Prostate gland (tissue), 2 donors: ENCODE measurements around the gene DUS1L.

Experiments
- POLR2A ChIP-seq: fragments of 450-650 bp; IDR thresholded peaks from one replicate; pipeline ENCODE4 v1.6.1; 2016; ENCODE audit warnings: antibody characterized with exemption, mild to moderate bottlenecking
- POLR2AphosphoS5 ChIP-seq: sonication (generic); formaldehyde crosslinking; IDR thresholded peaks from one replicate; pipeline ENCODE4 v1.6.1; 2017; ENCODE audit warnings: antibody characterized with exemption
- TF ChIP-seq, protein P1 (sequence below), 4 experiments: fragments of 200-600 bp in 2 of 4; fragments of 450-650 bp in 2 of 4; sonication (generic) in 2 of 4; IDR thresholded peaks; 1 replicate in 3 of 4; 2 replicates in 1 of 4; pipeline ENCODE4 v1.5.1; 2016 to 2019; ENCODE audit warnings: antibody characterized with exemption in 4 of 4, mild to moderate bottlenecking in 2 of 4, moderate library complexity in 2 of 4

DNA sequence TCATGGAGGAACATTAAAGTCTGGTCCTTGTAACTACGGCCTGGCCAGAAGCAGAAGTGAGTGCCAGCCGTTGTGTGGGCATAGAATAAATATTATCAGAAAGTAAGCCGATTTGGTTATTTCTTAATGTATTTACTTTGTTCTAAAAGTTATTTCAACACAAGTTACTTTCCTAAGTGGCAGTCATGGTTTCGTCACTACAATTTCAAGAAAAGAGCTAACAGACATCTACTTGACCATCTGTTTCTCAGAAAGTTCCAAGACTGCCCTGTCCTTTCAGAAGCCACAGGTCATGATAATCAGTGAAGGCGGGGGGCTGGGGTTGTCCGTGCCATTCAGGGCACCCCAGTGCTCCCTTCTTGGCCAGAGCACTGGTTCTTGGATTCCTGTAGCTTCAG is 47.3 kb upstream of the DUS1L start:
- TF ChIP-seq, protein P1, sequence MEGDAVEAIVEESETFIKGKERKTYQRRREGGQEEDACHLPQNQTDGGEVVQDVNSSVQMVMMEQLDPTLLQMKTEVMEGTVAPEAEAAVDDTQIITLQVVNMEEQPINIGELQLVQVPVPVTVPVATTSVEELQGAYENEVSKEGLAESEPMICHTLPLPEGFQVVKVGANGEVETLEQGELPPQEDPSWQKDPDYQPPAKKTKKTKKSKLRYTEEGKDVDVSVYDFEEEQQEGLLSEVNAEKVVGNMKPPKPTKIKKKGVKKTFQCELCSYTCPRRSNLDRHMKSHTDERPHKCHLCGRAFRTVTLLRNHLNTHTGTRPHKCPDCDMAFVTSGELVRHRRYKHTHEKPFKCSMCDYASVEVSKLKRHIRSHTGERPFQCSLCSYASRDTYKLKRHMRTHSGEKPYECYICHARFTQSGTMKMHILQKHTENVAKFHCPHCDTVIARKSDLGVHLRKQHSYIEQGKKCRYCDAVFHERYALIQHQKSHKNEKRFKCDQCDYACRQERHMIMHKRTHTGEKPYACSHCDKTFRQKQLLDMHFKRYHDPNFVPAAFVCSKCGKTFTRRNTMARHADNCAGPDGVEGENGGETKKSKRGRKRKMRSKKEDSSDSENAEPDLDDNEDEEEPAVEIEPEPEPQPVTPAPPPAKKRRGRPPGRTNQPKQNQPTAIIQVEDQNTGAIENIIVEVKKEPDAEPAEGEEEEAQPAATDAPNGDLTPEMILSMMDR (IDR thresholded peaks at IDR 0.05), result no peak
- TF ChIP-seq POLR2AphosphoS5 (no peak), POLR2A (no peak)
